OCI-LY1 (cell line): Measurements from ENCODE around the gene SARS1.

ENCODE experiments used
- H2AFZ ChIP-seq: fragments of 200-600 bp; sonication (generic), shearing (Covaris generic); 2 replicates; pipeline ENCODE4 v1.6.0; 2014; ENCODE audit warnings: antibody characterized with exemption, mild to moderate bottlenecking, low read length
- H3F3A ChIP-seq: fragments of 200-600 bp; sonication (generic), shearing (Covaris generic); 2 replicates; pipeline ENCODE4 v1.6.0; 2014; ENCODE audit warnings: mild to moderate bottlenecking, antibody characterized with exemption, low read length, moderate library complexity; ENCODE audit not compliant: insufficient read depth
- H3K27ac ChIP-seq: fragments of 200-600 bp; sonication (generic); 2 replicates; pipeline ENCODE4 v1.5.1; 2014; ENCODE audit warnings: low read length, mixed run types, mild to moderate bottlenecking, low read depth; ENCODE audit not compliant: poor library complexity, severe bottlenecking
- H3K27me3 ChIP-seq: fragments of 200-600 bp; sonication (generic); 2 replicates; pipeline ENCODE4 v1.6.0; 2014; ENCODE audit warnings: antibody characterized with exemption, mild to moderate bottlenecking, low read length, moderate library complexity; ENCODE audit not compliant: insufficient read depth
- H3K36me3 ChIP-seq: fragments of 200-600 bp; sonication (generic); 2 replicates; pipeline ENCODE4 v1.6.1; 2014; ENCODE audit warnings: mild to moderate bottlenecking, antibody characterized with exemption, low read length, moderate library complexity, mixed read lengths; ENCODE audit not compliant: insufficient read depth
- H3K4me1 ChIP-seq: fragments of 200-600 bp; sonication (generic); 2 replicates; pipeline ENCODE4 v1.5.1; 2014; ENCODE audit warnings: mild to moderate bottlenecking, low read length, moderate library complexity; ENCODE audit not compliant: insufficient read depth, severe bottlenecking
- H3K4me2 ChIP-seq: fragments of 200-600 bp; sonication (generic), shearing (Covaris generic); 2 replicates; pipeline ENCODE4 v1.6.1; 2014; ENCODE audit warnings: low read length
- H3K4me3 ChIP-seq: fragments of 200-600 bp; sonication (generic); 2 replicates; pipeline ENCODE4 v1.5.1; 2014; ENCODE audit warnings: low read length, low read depth, mild to moderate bottlenecking, mixed read lengths; ENCODE audit not compliant: poor library complexity, severe bottlenecking
- H3K79me2 ChIP-seq: fragments of 200-600 bp; shearing (Covaris generic); 2 replicates; pipeline ENCODE4 v1.6.1; 2016; ENCODE audit warnings: mixed run types, low read length, mixed read lengths; ENCODE audit not compliant: insufficient read depth
- H3K9ac ChIP-seq: fragments of 200-600 bp; sonication (generic), shearing (Covaris generic); 2 replicates; pipeline ENCODE4 v1.6.1; 2014; ENCODE audit warnings: mild to moderate bottlenecking, low read length, mixed read lengths
- H3K9me2 ChIP-seq: fragments of 200-600 bp; sonication (generic), shearing (Covaris generic); 2 replicates; pipeline ENCODE4 v1.6.1; 2014; ENCODE audit warnings: low read depth, mild to moderate bottlenecking, low read length, mixed read lengths
- H3K9me3 ChIP-seq: fragments of 200-600 bp; shearing (Covaris generic); 2 replicates; pipeline ENCODE4 v1.6.1; 2014; ENCODE audit warnings: low read length, mixed read lengths
- H4K20me1 ChIP-seq: fragments of 200-600 bp; sonication (generic), shearing (Covaris generic); 2 replicates; pipeline ENCODE4 v1.6.0; 2016; ENCODE audit warnings: mild to moderate bottlenecking, low read length; ENCODE audit not compliant: insufficient read depth
- CTCF ChIP-seq: fragments of 200-600 bp; sonication (generic), shearing (Covaris generic); IDR thresholded peaks from 2 replicates; pipeline ENCODE4 v1.5.1; 2017; ENCODE audit warnings: mild to moderate bottlenecking, antibody characterized with exemption, low read length, moderate library complexity, mixed read lengths
- EZH2 ChIP-seq: fragments of 200-600 bp; sonication (generic), shearing (Covaris generic); IDR thresholded peaks from 2 replicates; pipeline ENCODE4 v1.8.0; 2017; ENCODE audit warnings: borderline replicate concordance, mixed run types, mild to moderate bottlenecking, antibody characterized with exemption, low read length, moderate library complexity, mixed read lengths

Gene SARS1

GRCh38 chr1:109229531-109230127, 15.9 kb downstream of the SARS1 start:
- Histone ChIP-seq H3K79me2 (peaks cover 4% of the 10 kb centered on the region; the same call in 1 of the 2 replicates), H3K36me3 (peaks cover 75% of the 10 kb centered on the region), H3K9me3 (no peaks in the 10 kb centered on the region), H2AFZ (no peak overlapping the region), H3K27me3 (no peaks in the 10 kb centered on the region), H3K4me3 (no peak overlapping the region), H3K4me1 (no peaks in the 10 kb centered on the region), H3F3A (no peaks in the 10 kb centered on the region), H3K9ac (no peak overlapping the region), H4K20me1 (no peaks in the 10 kb centered on the region), H3K9me2 (no peaks in the 10 kb centered on the region), H3K27ac (no peak overlapping the region), H3K4me2 (no peak overlapping the region)
- TF ChIP-seq EZH2 (no peak), CTCF (no peak)

GRCh38 chr1:109231066-109231465, 17.3 kb downstream of the SARS1 start:
- Histone ChIP-seq H3K9me3 (no peaks in the 10 kb centered on the region), H3K79me2 (no peaks in the 10 kb centered on the region), H3K9ac (no peak overlapping the region), H3K4me2 (no peak overlapping the region), H3K27ac (no peak overlapping the region), H3K4me3 (no peak overlapping the region), H3K9me2 (no peaks in the 10 kb centered on the region), H2AFZ (no peak overlapping the region), H3K4me1 (no peaks in the 10 kb centered on the region), H3K36me3 (peaks cover 79% of the 10 kb centered on the region), H4K20me1 (no peaks in the 10 kb centered on the region), H3K27me3 (no peaks in the 10 kb centered on the region), H3F3A (no peaks in the 10 kb centered on the region)
- no peak for TF ChIP-seq EZH2
- TF ChIP-seq CTCF = no peak

- Histone ChIP-seq H3F3A (no peaks in the 10 kb centered on the region), H3K9me2 (no peaks in the 10 kb centered on the region), H3K4me2 (no peak overlapping the region), H3K27me3 (no peaks in the 10 kb centered on the region), H3K9ac (no peak overlapping the region), H3K9me3 (no peaks in the 10 kb centered on the region), H3K36me3 (peaks cover 81% of the 10 kb centered on the region), H2AFZ (no peak overlapping the region), H3K4me1 (no peaks in the 10 kb centered on the region), H4K20me1 (no peaks in the 10 kb centered on the region), H3K79me2 (no peaks in the 10 kb centered on the region), H3K27ac (no peak overlapping the region), H3K4me3 (no peak overlapping the region)
- TF ChIP-seq EZH2 (no peak), CTCF (no peak)
Measured at GRCh38 chr1:109235137-109235536, 21.4 kb downstream of the SARS1 start.
